K562 (cell line): ENCODE data around the gene LDLR.

ENCODE experiments used
- CHD1 ChIP-seq: fragments of 200-600 bp; sonication (generic); IDR thresholded peaks from one replicate; pipeline ENCODE4 v1.6.1; 2012; ENCODE audit warnings: mild to moderate bottlenecking, moderate library complexity, low read length, inconsistent platforms
- EP400 ChIP-seq: fragments of 450-650 bp; IDR thresholded peaks from 2 replicates; pipeline ENCODE4 v1.6.1; 2017; ENCODE audit warnings: antibody characterized with exemption, mild to moderate bottlenecking, moderate library complexity
- EZH2 ChIP-seq: IDR thresholded peaks from 2 replicates; pipeline ENCODE4 v1.6.1; 2012; ENCODE audit warnings: low read depth, mild to moderate bottlenecking, inconsistent platforms, low read length, borderline replicate concordance
- KLF1 ChIP-seq: fragments of 450-650 bp; IDR thresholded peaks from 2 replicates; pipeline ENCODE4 v1.6.1; 2016; ENCODE audit warnings: missing genetic modification characterization, missing compliant biosample characterization
- POLR2A ChIP-seq: fragments of 450-650 bp; conservative IDR thresholded peaks from 2 replicates; pipeline ENCODE4 v1.6.1; 2016
- POLR2AphosphoS5 ChIP-seq: IDR thresholded peaks from 2 replicates; pipeline ENCODE4 v1.6.1; 2011; ENCODE audit warnings: mild to moderate bottlenecking, low read depth, low read length, moderate library complexity; ENCODE audit not compliant: control insufficient read depth, insufficient read depth
- RAD21 ChIP-seq, 2 experiments: fragments of 250-450 bp in 1 of 2; fragments of 450-650 bp in 1 of 2; sonication (Bioruptor Pico) in 1 of 2; formaldehyde crosslinking in 1 of 2; IDR thresholded peaks in 1 of 2; conservative IDR thresholded peaks in 1 of 2; 2 replicates each; pipeline versions ENCODE4 v1.4.0 to v1.8.0; 2020 to 2022; ENCODE audit warnings: mild to moderate bottlenecking in 2 of 2, moderate library complexity in 1 of 2
- RHOXF2B ChIP-seq: fragments of 250-450 bp; sonication (Bioruptor Pico); conservative IDR thresholded peaks from 2 replicates; pipeline ENCODE4 v1.5.1; 2021
- TAF1 ChIP-seq: IDR thresholded peaks from 2 replicates; pipeline ENCODE4 v1.6.1; 2011; ENCODE audit warnings: mild to moderate bottlenecking, low read length, moderate library complexity; ENCODE audit not compliant: insufficient read depth, control insufficient read depth, severe bottlenecking; ENCODE audit errors: extremely low read depth
- TCF7L2 ChIP-seq: fragments of 150-350 bp; IDR thresholded peaks from 2 replicates; pipeline ENCODE4 v1.6.1; 2016; ENCODE audit warnings: low read depth, mild to moderate bottlenecking, low read length, moderate library complexity
- TEAD1 ChIP-seq, 2 experiments: fragments of 450-650 bp in 1 of 2; sonication (generic) in 1 of 2; formaldehyde crosslinking; IDR thresholded peaks; 2 replicates each; pipeline versions ENCODE4 v1.4.0 to v1.8.0; 2020 to 2022; ENCODE audit warnings: mild to moderate bottlenecking in 2 of 2, missing genetic modification reagents in 1 of 2
- TF ChIP-seq, protein P1 (sequence below), 3 experiments: IDR thresholded peaks in 2 of 3; conservative IDR thresholded peaks in 1 of 3; 2 replicates each; pipeline ENCODE4 v1.5.1; 2011 to 2012; ENCODE audit warnings: low read length in 3 of 3, mild to moderate bottlenecking in 3 of 3, control low read depth in 2 of 3, improper control_type of control experiment in 1 of 3, inconsistent platforms in 1 of 3, low read depth in 1 of 3, mixed read lengths in 1 of 3, moderate library complexity in 1 of 3; ENCODE audit not compliant: insufficient read depth in 2 of 3
- TF ChIP-seq, protein P2 (sequence below): sonication (generic); formaldehyde crosslinking; IDR thresholded peaks from 2 replicates; pipeline ENCODE4 v1.9.0; 2022; ENCODE audit warnings: mild to moderate bottlenecking, missing genetic modification reagents
- TF ChIP-seq, protein P3 (sequence below): fragments of 250-450 bp; sonication (Bioruptor Pico); IDR thresholded peaks from 2 replicates; pipeline ENCODE4 v1.4.0; 2020; ENCODE audit warnings: mild to moderate bottlenecking, moderate library complexity, borderline replicate concordance

DNA sequence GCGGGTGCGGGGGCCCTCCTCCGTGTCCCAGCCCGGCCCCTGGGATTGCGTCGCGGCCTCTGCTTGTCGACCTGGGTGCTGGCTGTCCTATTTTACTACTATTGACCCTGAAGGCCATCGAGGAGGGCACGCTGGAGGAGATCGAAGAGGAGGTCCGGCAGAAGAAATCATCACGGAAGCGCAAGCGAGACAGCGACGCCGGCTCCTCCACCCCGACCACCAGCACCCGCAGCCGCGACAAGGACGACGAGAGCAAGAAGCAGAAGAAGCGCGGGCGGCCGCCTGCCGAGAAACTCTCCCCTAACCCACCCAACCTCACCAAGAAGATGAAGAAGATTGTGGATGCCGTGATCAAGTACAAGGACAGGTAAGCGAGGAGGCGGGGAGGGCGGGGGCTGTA, 48.1 kb upstream of the LDLR start:
- TF ChIP-seq CHD1 (no peak), KLF1 (tag) (no peak), RAD21 (CRISPR knock-in tag; conservative IDR thresholded peaks at IDR 0.05 in 1 of 2, IDR thresholded peaks at IDR 0.05 in 1 of 2) (no peak), POLR2A (no peak), RHOXF2B (CRISPR knock-in tag) (no peak), TAF1 (no peak), EP400 (no peak), TEAD1 (CRISPR knock-in tag; IDR thresholded peaks at IDR 0.05) (no peak), EZH2 (no peak), TCF7L2 (no peak), POLR2AphosphoS5 (no peak)
- TF ChIP-seq, protein P1, sequence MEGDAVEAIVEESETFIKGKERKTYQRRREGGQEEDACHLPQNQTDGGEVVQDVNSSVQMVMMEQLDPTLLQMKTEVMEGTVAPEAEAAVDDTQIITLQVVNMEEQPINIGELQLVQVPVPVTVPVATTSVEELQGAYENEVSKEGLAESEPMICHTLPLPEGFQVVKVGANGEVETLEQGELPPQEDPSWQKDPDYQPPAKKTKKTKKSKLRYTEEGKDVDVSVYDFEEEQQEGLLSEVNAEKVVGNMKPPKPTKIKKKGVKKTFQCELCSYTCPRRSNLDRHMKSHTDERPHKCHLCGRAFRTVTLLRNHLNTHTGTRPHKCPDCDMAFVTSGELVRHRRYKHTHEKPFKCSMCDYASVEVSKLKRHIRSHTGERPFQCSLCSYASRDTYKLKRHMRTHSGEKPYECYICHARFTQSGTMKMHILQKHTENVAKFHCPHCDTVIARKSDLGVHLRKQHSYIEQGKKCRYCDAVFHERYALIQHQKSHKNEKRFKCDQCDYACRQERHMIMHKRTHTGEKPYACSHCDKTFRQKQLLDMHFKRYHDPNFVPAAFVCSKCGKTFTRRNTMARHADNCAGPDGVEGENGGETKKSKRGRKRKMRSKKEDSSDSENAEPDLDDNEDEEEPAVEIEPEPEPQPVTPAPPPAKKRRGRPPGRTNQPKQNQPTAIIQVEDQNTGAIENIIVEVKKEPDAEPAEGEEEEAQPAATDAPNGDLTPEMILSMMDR (IDR thresholded peaks at IDR 0.05 in 2 of 3, conservative IDR thresholded peaks at IDR 0.05 in 1 of 3; ENCODE audit: insufficient read depth in 2 of 3, low read depth in 1 of 3, low read length in 3 of 3): no peak
- TF ChIP-seq, protein P2, sequence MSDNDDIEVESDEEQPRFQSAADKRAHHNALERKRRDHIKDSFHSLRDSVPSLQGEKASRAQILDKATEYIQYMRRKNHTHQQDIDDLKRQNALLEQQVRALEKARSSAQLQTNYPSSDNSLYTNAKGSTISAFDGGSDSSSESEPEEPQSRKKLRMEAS (CRISPR knock-in tag): no peak
- TF ChIP-seq, protein P3, sequence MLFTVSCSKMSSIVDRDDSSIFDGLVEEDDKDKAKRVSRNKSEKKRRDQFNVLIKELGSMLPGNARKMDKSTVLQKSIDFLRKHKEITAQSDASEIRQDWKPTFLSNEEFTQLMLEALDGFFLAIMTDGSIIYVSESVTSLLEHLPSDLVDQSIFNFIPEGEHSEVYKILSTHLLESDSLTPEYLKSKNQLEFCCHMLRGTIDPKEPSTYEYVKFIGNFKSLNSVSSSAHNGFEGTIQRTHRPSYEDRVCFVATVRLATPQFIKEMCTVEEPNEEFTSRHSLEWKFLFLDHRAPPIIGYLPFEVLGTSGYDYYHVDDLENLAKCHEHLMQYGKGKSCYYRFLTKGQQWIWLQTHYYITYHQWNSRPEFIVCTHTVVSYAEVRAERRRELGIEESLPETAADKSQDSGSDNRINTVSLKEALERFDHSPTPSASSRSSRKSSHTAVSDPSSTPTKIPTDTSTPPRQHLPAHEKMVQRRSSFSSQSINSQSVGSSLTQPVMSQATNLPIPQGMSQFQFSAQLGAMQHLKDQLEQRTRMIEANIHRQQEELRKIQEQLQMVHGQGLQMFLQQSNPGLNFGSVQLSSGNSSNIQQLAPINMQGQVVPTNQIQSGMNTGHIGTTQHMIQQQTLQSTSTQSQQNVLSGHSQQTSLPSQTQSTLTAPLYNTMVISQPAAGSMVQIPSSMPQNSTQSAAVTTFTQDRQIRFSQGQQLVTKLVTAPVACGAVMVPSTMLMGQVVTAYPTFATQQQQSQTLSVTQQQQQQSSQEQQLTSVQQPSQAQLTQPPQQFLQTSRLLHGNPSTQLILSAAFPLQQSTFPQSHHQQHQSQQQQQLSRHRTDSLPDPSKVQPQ (CRISPR knock-in tag): no peak
